Measurements from ENCODE around the gene VSX2. TPM values are rescaled to one million over a fixed set of nuclear protein-coding genes. Genes with fewer than 3 reads are reported as not detected.

The VSX2 gene
- not detected in 2 replicates for total RNA-seq (2014; rRNA removed; shearing (Covaris generic))

GRCh38 chr14:74238974-74239847 is at the start of gene VSX2:
Gene VSX2, plus strand, starts transcription at chr14:74239449. Its CDS starts 113 bp downstream, at chr14:74239562.
- no peak for DNase-seq (ENCODE audit: low spot score)

GRCh38 chr14:74190927-74191575 is 48.2 kb upstream of the VSX2 start:
- no peak for DNase-seq (ENCODE audit: low spot score)

GRCh38 chr14:74194506-74195274 is 44.6 kb upstream of the VSX2 start:
- DNase-seq (ENCODE audit: low spot score), result no peak

- no peak for DNase-seq (ENCODE audit: low spot score)
Observed at GRCh38 chr14:74195623-74196022, 43.6 kb upstream of the VSX2 start.

GRCh38 chr14:74198441-74199234 is 40.6 kb upstream of the VSX2 start:
- DNase-seq (ENCODE audit: low spot score), result no peak

- DNase-seq (ENCODE audit: low spot score), result no peak
Observed at GRCh38 chr14:74202113-74202512, 37.1 kb upstream of the VSX2 start.

- DNase-seq (ENCODE audit: low spot score), result no peak
Observed at GRCh38 chr14:74203639-74204038, 35.6 kb upstream of the VSX2 start.

- no peak for DNase-seq (ENCODE audit: low spot score)
Observed at GRCh38 chr14:74204491-74204890, 34.8 kb upstream of the VSX2 start.

GRCh38 chr14:74205882-74206281 is 33.4 kb upstream of the VSX2 start:
- no peak for DNase-seq (ENCODE audit: low spot score)

- DNase-seq (ENCODE audit: low spot score), result no peak
Observed at GRCh38 chr14:74207943-74208342, 31.3 kb upstream of the VSX2 start.

GRCh38 chr14:74208642-74209041 is 30.6 kb upstream of the VSX2 start:
- no peak for DNase-seq (ENCODE audit: low spot score)

GRCh38 chr14:74211945-74212580 is 27.2 kb upstream of the VSX2 start:
- DNase-seq (ENCODE audit: low spot score), result no peak

- no peak for DNase-seq (ENCODE audit: low spot score)
Observed at GRCh38 chr14:74213907-74214803, 25.1 kb upstream of the VSX2 start.

- DNase-seq (ENCODE audit: low spot score), result no peak
Observed at GRCh38 chr14:74216671-74217070, 22.6 kb upstream of the VSX2 start.

GRCh38 chr14:74217672-74218448 is 21.4 kb upstream of the VSX2 start:
- DNase-seq (ENCODE audit: low spot score), result peak; percentile 30

GRCh38 chr14:74218462-74218861 is 20.8 kb upstream of the VSX2 start:
- DNase-seq (ENCODE audit: low spot score), result no peak

- no peak for DNase-seq (ENCODE audit: low spot score)
Observed at GRCh38 chr14:74219277-74220205, 19.7 kb upstream of the VSX2 start.

GRCh38 chr14:74220991-74221390 is 18.3 kb upstream of the VSX2 start:
- no peak for DNase-seq (ENCODE audit: low spot score)
